Chondrocyte (in vitro differentiated cells): ENCODE measurements around the gene ATG7. TPM values are rescaled to one million over a fixed set of nuclear protein-coding genes. Genes with fewer than 3 reads are reported as not detected.
A peak's percentile ranks its signal among the peaks of the same experiment; 100 is the strongest.

Experiments used
- DNase-seq: peaks from one replicate; pipeline ENCODE4 v3.0.0; 2021; ENCODE audit warnings: mixed read lengths, low spot score
- H3K27ac Mint-ChIP-seq: one replicate; pipeline ENCODE4 v1.8.0; 2021; ENCODE audit warnings: mild to moderate bottlenecking, moderate library complexity, mixed read lengths; ENCODE audit not compliant: unreplicated experiment
- H3K27me3 Mint-ChIP-seq: 2 replicates; pipeline ENCODE4 v1.8.0; 2021; ENCODE audit warnings: low read depth, mixed read lengths
- H3K36me3 Mint-ChIP-seq: 2 replicates; pipeline ENCODE4 v1.8.0; 2021; ENCODE audit warnings: low read depth, mixed read lengths
- H3K4me1 Mint-ChIP-seq: 2 replicates; pipeline ENCODE4 v1.8.0; 2021; ENCODE audit warnings: low read depth, mild to moderate bottlenecking, mixed read lengths
- H3K4me3 Mint-ChIP-seq: one replicate; pipeline ENCODE4 v1.8.0; 2021; ENCODE audit warnings: mild to moderate bottlenecking, moderate library complexity, mixed read lengths; ENCODE audit not compliant: unreplicated experiment
- H3K9me3 Mint-ChIP-seq: 2 replicates; pipeline ENCODE4 v1.8.0; 2021; ENCODE audit warnings: low read depth, mixed read lengths
- CTCF ChIP-seq: fragments of 200-600 bp; sonication (generic); IDR thresholded peaks from 2 replicates; pipeline ENCODE4 v1.5.0; 2021; ENCODE audit warnings: antibody characterized with exemption, mild to moderate bottlenecking, moderate library complexity
- total RNA-seq: library from RNA; stranded (reverse); gene quantifications from 3 replicates; pipeline ENCODE4 v1.2.1, GENCODE V29; 2021

The ATG7 gene
- total RNA-seq, 1 donor from 2014 or later, result 27.4 TPM

DNA sequence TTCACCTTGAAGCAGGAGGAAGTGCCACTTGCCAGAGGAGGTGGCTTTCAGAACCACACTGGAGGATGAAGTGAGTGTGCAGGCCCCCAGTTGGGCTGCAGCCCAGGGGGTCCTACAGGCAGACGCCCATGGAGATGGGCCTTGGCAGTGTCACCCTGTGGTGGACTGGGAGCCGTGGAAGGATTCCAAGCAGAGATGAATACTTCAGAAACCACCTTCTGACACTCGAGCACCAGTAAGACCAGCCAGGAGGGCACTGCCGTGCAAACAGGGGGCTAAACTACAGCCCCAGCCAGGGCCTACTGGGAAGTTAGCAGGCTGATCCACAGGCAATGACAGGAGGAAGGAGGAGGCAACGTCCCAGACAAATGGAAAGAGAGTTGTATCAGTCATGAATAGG, 316.1 kb downstream of the ATG7 start:
- Mint-ChIP-seq H3K36me3 (peaks cover 24% of the 10 kb centered on the region), H3K4me1 (peaks cover 100% of the 10 kb centered on the region), H3K4me3 (no peak overlapping the region), H3K9me3 (no peaks in the 10 kb centered on the region), H3K27me3 (no peaks in the 10 kb centered on the region), H3K27ac (peak overlapping the region; percentile 68)
- no peak for TF ChIP-seq CTCF
- DNase-seq, result no peak

GRCh38 chr3:11588755-11589154, 316.6 kb downstream of the ATG7 start:
- peak overlapping the region; percentile 68 for H3K27ac Mint-ChIP-seq
- H3K36me3 Mint-ChIP-seq, result peaks cover 26% of the 10 kb centered on the region
- H3K27me3 Mint-ChIP-seq, result no peaks in the 10 kb centered on the region
- DNase-seq, result no peak
- H3K4me3 Mint-ChIP-seq, result peak overlapping the region; percentile 28
- TF ChIP-seq CTCF, result no peak
- H3K4me1 Mint-ChIP-seq, result peaks cover 100% of the 10 kb centered on the region
- H3K9me3 Mint-ChIP-seq, result no peaks in the 10 kb centered on the region

GRCh38 chr3:11589706-11590105, 317.5 kb downstream of the ATG7 start:
- Mint-ChIP-seq H3K27ac (peak overlapping the region; percentile 89), H3K36me3 (peaks cover 26% of the 10 kb centered on the region), H3K27me3 (no peaks in the 10 kb centered on the region)

DNA sequence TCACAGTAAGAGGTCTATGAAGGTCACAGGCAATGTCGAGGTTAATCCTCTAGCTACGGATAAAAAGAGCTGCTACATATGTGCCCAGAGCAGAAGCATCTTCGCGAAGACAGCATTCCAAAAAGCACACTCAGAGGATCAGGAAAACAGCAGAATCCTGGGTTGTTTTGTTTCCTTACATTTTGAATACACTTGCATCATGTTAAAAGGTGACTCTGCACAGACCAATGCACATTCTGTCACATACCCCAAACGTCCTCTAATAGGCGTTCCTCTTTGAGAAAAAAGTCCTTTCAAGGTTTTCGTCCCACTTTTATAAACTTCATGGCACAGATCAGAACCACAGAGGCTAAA, 318.8 kb downstream of the ATG7 start:
- no peak for DNase-seq
- Mint-ChIP-seq H3K4me1 (peaks cover 87% of the 10 kb centered on the region), H3K4me3 (peak overlapping the region; percentile 29), H3K9me3 (no peaks in the 10 kb centered on the region), H3K27me3 (no peaks in the 10 kb centered on the region), H3K27ac (peak overlapping the region; percentile 89), H3K36me3 (peaks cover 29% of the 10 kb centered on the region)
- no peak for TF ChIP-seq CTCF

More at GRCh38 chr3:11589706-11590105, 317.5 kb downstream of the ATG7 start:
- TF ChIP-seq CTCF, result no peak
- H3K9me3 Mint-ChIP-seq, result no peaks in the 10 kb centered on the region
- DNase-seq, result no peak
- peaks cover 98% of the 10 kb centered on the region for H3K4me1 Mint-ChIP-seq
- no peak overlapping the region for H3K4me3 Mint-ChIP-seq

DNA sequence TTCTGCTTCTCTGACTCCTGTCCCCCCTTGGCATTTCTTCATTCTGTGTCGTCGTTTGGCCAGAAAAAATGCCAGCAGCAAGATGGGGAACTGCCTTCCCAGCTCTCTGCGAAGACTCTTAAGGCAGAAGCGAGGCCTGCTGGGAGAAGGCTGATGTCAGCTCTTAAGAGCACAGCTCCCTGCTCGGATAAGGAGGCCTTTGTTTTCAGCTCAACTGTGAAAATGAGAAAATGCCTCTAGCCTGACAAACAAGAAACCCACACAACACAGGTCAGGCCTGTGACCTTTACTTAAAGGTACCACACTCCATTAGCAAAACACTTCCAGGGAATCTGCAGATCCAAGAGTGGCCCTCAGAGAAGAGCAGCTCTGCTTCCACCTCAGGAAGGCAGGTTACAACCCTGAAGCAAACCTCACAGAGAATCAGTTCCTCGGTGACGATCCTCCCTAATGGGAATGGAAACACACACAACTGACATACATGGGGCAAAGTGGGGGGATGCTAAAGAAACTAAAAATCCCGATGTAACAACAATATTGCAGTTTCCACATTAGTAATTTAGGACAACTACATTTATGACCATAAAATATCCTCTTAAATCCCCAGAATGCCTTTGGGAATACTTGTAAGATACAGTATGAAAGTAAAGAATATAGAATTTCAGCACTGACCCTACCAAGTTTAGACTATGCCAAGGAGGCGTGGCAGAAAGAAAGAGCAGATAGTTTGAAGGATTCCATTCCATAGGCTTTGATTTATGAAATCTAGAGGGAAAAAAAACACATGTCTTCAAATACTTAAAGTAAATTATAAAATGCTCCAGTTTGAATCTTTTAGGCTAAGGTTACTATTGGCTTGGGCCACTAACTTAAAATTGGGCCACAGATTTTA, 319.4 kb downstream of the ATG7 start:
- no peaks in the 10 kb centered on the region for H3K9me3 Mint-ChIP-seq
- peak overlapping the region; percentile 29 for H3K4me3 Mint-ChIP-seq
- no peak for TF ChIP-seq CTCF
- H3K36me3 Mint-ChIP-seq, result peaks cover 26% of the 10 kb centered on the region
- H3K27ac Mint-ChIP-seq, result peak overlapping the region; percentile 89
- no peak for DNase-seq
- no peaks in the 10 kb centered on the region for H3K27me3 Mint-ChIP-seq
- peaks cover 85% of the 10 kb centered on the region for H3K4me1 Mint-ChIP-seq
